RWPE1 (cell line): Measurements from ENCODE around the gene GYG2.
"Not testable (repeated sequence)": the region's sequence is repeated elsewhere in the genome, so short reads cannot be mapped to it uniquely, and the experiment has no call there.

Experiments used
- CTCF ChIA-PET: fragments of 350-600 bp; sonication (Branson Sonifier 250); formaldehyde crosslinking; extraction: SDS; loops from one replicate; lab custom pipeline; 2021; lab: Yijun Ruan, JAX
- POLR2A ChIA-PET: fragments of 400-600 bp; formaldehyde crosslinking; extraction: SDS; loops from one replicate; lab custom pipeline; 2020; ENCODE audit warnings: antibody characterized with exemption; ENCODE audit not compliant: low non-redundant PET; lab: Yijun Ruan, JAX
- DNase-seq: peaks from one replicate; pipeline ENCODE4 v3.0.0; 2012; ENCODE audit warnings: low spot score
- H3K27ac ChIP-seq: fragments of 450-650 bp; 2 replicates; pipeline ENCODE4 v1.5.1; 2017
- TF ChIP-seq, protein P1 (sequence below): fragments of 450-650 bp; conservative IDR thresholded peaks from 2 replicates; pipeline ENCODE4 v1.5.1; 2017; ENCODE audit warnings: low read depth, mild to moderate bottlenecking

Gene GYG2

GRCh38 chrX:2921193-2921592 lies 92.5 kb downstream of the GYG2 start:
- H3K27ac ChIP-seq, result no peak overlapping the region
- POLR2A ChIA-PET, result no interaction called here
- CTCF ChIA-PET, result interaction anchor here (0.9 kb wide), 1 partner anchor 8 kb away, joined by 7 read pairs; no protein-coding TSS in a partner anchor
- no peak for DNase-seq
- TF ChIP-seq, protein P1, sequence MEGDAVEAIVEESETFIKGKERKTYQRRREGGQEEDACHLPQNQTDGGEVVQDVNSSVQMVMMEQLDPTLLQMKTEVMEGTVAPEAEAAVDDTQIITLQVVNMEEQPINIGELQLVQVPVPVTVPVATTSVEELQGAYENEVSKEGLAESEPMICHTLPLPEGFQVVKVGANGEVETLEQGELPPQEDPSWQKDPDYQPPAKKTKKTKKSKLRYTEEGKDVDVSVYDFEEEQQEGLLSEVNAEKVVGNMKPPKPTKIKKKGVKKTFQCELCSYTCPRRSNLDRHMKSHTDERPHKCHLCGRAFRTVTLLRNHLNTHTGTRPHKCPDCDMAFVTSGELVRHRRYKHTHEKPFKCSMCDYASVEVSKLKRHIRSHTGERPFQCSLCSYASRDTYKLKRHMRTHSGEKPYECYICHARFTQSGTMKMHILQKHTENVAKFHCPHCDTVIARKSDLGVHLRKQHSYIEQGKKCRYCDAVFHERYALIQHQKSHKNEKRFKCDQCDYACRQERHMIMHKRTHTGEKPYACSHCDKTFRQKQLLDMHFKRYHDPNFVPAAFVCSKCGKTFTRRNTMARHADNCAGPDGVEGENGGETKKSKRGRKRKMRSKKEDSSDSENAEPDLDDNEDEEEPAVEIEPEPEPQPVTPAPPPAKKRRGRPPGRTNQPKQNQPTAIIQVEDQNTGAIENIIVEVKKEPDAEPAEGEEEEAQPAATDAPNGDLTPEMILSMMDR, result no peak

DNA sequence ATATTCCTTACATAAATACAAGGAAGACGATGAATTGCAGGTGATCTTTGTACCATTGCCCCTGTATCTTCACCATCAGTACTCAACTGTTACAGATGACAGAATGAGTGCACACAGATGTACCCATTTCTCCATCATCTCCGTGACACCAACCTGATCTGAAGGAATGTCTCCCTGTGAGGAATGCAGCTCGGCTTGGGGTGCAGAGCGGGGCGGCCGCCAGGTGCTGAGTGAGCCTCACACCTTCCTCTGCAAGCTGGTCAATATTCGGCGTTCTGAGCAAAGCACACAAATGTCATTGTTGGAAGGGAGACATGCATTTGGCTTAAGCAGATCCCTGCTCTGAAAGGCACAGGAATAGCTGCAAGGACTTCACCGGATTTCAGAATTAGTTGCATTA lies 93.0 kb downstream of the GYG2 start:
- ChIA-PET POLR2A (no interaction called here), CTCF (interaction anchor here (0.9 kb wide), 1 partner anchor 9 kb away, joined by 7 read pairs; no protein-coding TSS in a partner anchor)
- no peak for DNase-seq
- TF ChIP-seq, protein P1, result no peak
- H3K27ac ChIP-seq, result no peak overlapping the region

GRCh38 chrX:2924151-2924550 lies 95.4 kb downstream of the GYG2 start:
- DNase-seq, result no peak
- ChIA-PET CTCF (no interaction called here), POLR2A (no interaction called here)
- no peak overlapping the region for H3K27ac ChIP-seq
- TF ChIP-seq, protein P1, result no peak

- DNase-seq, H3K27ac ChIP-seq, CTCF ChIA-PET, POLR2A ChIA-PET: not testable (repeated sequence)
Observed at GRCh38 chrX:2926255-2926654, 97.5 kb downstream of the GYG2 start.

GRCh38 chrX:2926664-2927275 lies 98.0 kb downstream of the GYG2 start:
- ChIA-PET POLR2A (no interaction called here), CTCF (no interaction called here)
- TF ChIP-seq, protein P1, result no peak
- DNase-seq, result no peak
- no peak overlapping the region for H3K27ac ChIP-seq

GRCh38 chrX:2928191-2928582 lies 99.5 kb downstream of the GYG2 start:
- no peak for DNase-seq
- CTCF ChIA-PET, result interaction anchor here (0.6 kb wide), 1 partner anchor 19 kb away, joined by 5 read pairs; no protein-coding TSS in a partner anchor
- TF ChIP-seq, protein P1, result no peak
- peak overlapping the region; percentile 91 for H3K27ac ChIP-seq
- POLR2A ChIA-PET, result no interaction called here

DNA sequence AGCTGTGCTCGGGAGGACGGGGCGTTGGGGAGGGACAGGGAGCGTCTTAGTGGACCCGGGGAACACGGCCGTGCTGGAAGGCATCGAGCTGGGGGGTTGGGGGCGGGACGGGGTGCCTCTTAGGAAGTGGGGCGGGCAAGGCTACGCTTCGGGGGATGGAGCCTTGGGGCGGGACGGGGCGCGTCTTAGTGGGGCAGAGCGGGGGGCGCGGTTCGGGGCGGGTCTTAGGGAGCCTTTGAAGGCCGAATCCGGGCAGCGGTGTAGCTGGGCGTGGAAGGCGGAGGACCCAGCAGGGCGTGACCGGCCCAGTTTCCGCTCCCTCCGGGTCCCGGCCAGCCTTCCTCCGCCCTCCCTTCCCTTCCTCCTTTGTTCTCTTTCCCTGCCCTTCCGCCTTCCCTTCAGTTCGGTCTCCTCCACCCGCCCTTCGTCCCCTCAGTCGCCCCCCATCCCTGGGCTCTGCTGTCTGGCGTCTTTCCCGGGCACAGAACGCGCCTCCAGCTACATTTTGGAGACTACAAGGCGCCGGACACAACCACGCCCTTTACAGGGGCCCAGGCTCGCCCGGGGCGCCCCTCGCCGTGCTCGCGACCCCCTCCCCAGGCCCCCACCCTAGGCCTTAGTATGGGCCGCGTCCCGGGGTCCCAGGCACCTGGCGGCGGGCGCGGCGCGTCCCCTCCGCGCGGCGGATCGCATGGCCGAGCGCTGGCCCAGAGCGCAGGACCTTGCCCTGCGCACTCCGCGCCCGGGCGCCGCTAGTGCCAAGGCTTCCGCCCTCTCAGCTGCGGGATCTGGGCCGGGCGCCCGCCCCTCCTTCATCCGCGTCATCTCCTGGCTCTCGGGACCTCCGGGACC lies 100.1 kb downstream of the GYG2 start, which contains the start of gene ARSD:
Gene ARSD (minus strand): TSS at position 757 of the 852 bp plus-strand sequence. CDS start 64 bp downstream, at position 693.
- CTCF ChIA-PET, result interaction anchor here (0.6 to 0.8 kb wide), 2 partner anchors 16 to 20 kb away, joined by 3 to 5 read pairs; no protein-coding TSS in a partner anchor
- peak within 1 kb of the TSS; percentile 91 for H3K27ac ChIP-seq
- TF ChIP-seq, protein P1, result no peak
- POLR2A ChIA-PET, result interaction anchor here (0.6 kb wide), 2 partner anchors 11 to 43 kb away, joined by 4 to 9 read pairs; no protein-coding TSS in a partner anchor
- peak; percentile 67 for DNase-seq
